GM18519 (cell line): ENCODE measurements around the gene EPHB2.

Source experiments
- ATAC-seq: cut with Tn5 transposase; IDR thresholded peaks from one replicate; pipeline ENCODE4 v1.9.1; 2021; ENCODE audit warnings: mild to moderate bottlenecking, moderate library complexity; ENCODE audit not compliant: unreplicated experiment, low FRiP score

Gene EPHB2

DNA sequence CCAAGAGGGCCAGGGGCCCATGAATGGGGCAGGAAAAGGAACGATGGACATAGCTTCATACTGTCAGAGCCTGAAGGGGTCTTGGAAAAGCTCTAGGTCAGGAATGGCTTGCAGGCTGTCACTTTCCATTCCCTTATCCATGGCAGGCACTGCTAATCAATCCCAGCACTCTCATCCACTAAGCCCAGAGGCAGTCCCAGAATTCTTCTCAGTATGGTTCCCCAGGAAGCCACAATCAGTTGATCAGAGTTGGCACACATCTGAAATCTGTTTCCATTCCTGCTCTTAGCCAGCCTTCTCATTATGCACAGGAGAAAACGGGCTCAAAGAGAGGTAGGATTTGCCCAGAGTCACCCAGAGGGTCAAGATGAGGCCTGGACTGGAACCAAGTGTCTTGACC lies 196.3 kb downstream of the EPHB2 start:
- ATAC-seq, result no peak

DNA sequence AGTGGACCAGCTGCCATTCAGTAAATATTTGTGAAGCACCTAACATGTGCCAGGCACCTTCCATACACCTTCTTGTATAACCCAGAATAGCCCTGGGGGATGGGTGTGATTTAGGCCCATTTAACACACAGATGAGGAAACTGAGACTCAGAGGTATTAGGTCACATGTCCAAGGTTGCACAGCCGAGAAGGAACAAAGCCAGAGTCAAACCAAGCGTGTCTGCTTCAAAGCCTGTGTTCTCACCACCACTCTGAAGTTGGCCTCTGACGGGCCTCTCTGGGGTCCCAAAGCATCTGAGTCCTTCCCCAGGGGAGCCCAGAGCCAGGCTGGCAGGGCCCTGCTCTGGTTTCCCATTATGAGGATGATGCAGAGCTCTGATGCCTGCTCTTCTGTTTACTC lies 196.9 kb downstream of the EPHB2 start:
- ATAC-seq, result no peak

- no peak for ATAC-seq
Measured at GRCh38 chr1:22908880-22909426, 198.3 kb downstream of the EPHB2 start.

GRCh38 chr1:22910286-22910685 lies 199.6 kb downstream of the EPHB2 start:
- no peak for ATAC-seq

GRCh38 chr1:22910986-22911651 lies 200.5 kb downstream of the EPHB2 start:
- ATAC-seq, result no peak

DNA sequence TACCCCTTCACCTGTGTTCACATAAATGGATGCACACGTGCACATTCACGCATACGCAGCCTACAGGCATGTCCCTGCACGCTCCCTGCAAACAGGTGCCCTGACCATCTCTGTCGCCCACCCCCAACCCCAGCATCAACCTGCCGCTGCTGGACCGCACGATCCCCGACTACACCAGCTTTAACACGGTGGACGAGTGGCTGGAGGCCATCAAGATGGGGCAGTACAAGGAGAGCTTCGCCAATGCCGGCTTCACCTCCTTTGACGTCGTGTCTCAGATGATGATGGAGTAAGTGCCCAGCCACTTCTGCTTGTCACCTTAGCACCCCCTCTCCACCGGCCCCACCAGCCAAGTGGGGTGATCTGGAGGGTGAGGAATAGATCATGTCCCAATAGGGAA lies 201.7 kb downstream of the EPHB2 start:
- ATAC-seq, result no peak

DNA sequence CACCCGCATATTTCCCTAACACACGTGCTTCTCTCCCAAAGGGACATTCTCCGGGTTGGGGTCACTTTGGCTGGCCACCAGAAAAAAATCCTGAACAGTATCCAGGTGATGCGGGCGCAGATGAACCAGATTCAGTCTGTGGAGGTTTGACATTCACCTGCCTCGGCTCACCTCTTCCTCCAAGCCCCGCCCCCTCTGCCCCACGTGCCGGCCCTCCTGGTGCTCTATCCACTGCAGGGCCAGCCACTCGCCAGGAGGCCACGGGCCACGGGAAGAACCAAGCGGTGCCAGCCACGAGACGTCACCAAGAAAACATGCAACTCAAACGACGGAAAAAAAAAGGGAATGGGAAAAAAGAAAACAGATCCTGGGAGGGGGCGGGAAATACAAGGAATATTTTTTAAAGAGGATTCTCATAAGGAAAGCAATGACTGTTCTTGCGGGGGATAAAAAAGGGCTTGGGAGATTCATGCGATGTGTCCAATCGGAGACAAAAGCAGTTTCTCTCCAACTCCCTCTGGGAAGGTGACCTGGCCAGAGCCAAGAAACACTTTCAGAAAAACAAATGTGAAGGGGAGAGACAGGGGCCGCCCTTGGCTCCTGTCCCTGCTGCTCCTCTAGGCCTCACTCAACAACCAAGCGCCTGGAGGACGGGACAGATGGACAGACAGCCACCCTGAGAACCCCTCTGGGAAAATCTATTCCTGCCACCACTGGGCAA lies 202.9 kb downstream of the EPHB2 start:
- no peak for ATAC-seq

DNA sequence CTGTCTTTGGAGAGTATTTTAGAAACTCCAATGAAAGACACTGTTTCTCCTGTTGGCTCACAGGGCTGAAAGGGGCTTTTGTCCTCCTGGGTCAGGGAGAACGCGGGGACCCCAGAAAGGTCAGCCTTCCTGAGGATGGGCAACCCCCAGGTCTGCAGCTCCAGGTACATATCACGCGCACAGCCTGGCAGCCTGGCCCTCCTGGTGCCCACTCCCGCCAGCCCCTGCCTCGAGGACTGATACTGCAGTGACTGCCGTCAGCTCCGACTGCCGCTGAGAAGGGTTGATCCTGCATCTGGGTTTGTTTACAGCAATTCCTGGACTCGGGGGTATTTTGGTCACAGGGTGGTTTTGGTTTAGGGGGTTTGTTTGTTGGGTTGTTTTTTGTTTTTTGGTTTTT lies 203.5 kb downstream of the EPHB2 start:
- ATAC-seq, result no peak

DNA sequence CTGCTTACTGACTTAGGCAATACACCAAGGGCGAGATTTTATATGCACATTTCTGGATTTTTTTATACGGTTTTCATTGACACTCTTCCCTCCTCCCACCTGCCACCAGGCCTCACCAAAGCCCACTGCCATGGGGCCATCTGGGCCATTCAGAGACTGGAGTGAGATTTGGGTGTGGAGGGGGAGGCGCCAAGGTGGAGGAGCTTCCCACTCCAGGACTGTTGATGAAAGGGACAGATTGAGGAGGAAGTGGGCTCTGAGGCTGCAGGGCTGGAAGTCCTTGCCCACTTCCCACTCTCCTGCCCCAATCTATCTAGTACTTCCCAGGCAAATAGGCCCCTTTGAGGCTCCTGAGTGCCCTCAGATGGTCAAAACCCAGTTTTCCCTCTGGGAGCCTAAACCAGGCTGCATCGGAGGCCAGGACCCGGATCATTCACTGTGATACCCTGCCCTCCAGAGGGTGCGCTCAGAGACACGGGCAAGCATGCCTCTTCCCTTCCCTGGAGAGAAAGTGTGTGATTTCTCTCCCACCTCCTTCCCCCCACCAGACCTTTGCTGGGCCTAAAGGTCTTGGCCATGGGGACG lies 204.1 kb downstream of the EPHB2 start:
- no peak for ATAC-seq

DNA sequence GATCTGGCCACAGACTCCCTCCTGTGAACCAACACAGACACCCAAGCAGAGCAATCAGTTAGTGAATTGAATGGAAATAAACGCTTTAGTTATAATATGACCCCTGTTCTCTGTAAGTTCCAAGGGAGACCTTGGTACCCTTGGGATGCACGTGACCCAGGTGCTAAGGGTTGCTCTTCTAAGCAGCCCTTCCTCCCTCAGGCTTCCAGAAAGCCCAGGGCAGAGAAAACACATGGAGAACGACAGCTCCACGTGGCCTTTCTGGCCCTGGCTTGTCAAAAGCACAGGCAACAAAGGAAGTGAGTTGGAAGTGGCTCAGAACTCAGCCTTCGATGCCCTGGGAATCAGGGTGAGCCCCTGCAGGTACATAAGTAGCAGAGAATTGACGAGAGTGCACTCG lies 204.6 kb downstream of the EPHB2 start:
- no peak for ATAC-seq

DNA sequence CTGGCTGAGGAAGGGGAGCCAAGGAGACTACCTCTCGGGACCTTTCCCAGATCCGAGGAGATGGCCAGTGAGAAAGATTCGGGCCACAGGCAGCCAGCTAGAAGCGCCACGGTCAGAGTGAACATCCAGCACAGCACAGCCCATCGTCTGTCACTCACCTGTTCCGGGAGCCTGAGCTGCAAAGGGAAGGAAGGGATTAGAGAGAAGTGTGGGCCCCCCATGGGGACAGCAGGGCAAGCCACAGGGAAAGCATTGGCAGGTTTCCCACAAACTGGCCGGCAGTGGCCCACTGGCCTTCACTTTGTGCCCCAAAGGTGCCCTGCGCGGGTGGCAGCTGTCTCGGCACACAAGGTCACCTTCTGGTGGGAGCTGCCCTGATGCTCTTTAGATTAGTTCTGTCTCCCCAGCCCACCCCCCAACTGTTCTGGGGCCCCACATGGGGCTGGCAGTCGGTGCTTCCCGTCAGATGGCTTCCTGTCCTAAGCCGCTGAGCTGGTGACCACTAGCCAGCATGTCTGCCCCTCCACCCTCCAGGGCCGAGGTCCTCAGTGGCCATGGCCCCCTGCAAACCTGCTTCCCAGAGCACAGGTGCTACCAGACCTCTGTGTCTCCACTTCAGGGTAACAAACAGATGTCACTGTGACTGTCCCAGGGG lies 205.3 kb downstream of the EPHB2 start:
- ATAC-seq, result no peak

GRCh38 chr1:22916471-22916820 lies 205.8 kb downstream of the EPHB2 start:
- ATAC-seq, result no peak

DNA sequence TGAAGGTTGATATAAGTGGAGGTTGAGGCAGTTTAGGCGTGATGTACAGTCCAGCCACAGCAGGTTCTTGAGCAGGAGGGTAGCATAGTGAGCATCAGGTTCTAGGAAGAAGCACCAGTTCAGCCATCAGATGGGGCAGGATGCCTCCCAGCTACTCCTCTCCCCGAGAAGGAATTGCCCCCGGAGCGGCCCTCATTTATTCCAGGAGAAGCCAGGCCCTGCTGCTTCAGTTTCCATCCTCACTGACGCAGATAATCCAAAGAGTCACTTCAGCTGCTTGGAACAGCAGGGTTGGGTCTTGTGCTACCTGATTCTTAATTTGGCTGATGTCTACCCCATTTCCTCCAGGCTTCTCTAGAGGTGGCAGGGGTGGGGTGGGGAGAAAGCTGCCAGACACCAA lies 207.3 kb downstream of the EPHB2 start:
- ATAC-seq, result no peak

DNA sequence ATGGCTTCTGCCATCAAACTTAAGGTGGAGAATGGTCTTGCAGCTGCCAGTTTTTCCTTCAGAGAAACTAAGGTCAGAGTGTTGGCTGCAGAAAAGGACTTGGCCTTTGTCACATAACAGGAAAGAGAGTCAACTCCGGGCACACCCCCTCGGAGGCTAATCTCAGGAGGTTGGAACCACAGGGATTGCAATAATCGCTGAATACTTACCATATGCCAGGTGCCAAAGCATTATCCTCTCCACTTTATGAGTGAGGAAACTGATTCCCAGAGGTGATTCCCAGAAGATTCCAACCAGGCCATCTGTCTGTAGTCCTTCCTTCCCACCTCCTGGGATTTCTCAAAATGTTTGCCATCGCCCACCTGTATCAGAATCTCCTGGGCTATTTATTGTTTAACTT lies 208.0 kb downstream of the EPHB2 start:
- ATAC-seq, result no peak

- no peak for ATAC-seq
Measured at GRCh38 chr1:22919341-22920025, 208.8 kb downstream of the EPHB2 start.

DNA sequence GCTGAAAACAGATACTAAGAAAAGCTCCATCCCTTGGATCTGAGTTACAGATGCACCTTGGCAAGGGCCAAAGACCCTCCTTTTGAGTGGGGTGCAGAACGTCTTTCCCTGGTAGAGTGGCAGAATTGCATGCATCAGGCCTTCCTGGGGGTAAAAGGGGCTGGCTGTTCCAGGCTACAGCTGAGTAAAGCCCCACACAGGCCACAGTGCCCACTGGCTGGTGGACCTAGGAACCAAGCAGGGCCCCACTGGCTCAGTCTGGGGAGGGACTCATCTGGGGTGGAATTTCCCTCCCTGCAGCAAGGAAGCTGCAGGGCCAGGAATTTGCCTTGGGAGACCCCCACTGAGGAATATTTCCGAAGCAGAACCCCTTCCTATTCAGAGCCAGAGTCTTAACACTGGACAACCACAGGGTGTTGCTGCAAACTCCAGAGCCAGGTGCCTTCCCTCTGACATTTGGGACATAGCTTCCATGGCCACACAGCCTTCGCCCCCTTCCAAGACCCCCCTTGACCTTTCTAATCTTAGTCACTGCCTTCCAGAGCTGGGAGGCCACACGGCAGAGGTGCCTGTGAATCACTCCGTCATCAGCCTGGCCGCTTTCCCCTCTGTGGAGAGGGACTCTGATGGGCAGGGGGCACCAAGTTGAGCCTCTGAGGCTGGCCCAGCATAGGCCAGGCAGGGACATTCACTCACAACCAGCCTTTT lies 209.5 kb downstream of the EPHB2 start:
- no peak for ATAC-seq

DNA sequence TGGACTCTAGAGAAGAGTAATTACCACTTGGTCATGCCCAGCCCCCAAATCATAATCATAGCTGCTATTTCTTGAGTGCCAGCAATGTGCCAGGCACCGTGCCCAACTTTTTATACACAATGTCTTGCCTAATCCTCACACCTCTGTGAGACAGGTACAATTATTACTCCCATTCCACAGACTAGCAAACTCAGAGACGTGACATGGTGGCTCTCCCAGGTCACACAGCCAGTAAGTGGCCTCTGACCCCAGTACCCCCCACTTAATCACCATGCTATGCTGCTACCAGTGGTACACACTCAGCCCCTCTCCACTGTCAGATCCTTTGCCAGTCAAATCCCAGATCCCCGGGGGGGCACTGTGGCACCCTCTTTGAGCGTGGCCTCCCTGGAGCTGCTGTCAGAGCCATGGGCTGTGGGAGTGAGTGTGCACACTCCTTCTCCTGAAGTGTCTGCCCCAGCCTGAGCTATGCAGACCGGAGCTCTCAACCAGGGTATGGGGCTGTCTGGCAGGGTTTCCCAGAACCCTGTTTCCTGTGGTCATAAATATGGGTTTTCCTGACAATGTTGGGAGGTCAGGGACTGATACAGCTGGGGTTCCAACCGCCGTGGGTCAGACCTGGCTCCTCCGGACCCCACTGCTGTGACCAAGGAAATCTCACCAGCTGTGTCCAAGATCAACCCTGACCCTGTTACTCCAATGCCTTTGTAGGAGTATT lies 210.3 kb downstream of the EPHB2 start:
- no peak for ATAC-seq

DNA sequence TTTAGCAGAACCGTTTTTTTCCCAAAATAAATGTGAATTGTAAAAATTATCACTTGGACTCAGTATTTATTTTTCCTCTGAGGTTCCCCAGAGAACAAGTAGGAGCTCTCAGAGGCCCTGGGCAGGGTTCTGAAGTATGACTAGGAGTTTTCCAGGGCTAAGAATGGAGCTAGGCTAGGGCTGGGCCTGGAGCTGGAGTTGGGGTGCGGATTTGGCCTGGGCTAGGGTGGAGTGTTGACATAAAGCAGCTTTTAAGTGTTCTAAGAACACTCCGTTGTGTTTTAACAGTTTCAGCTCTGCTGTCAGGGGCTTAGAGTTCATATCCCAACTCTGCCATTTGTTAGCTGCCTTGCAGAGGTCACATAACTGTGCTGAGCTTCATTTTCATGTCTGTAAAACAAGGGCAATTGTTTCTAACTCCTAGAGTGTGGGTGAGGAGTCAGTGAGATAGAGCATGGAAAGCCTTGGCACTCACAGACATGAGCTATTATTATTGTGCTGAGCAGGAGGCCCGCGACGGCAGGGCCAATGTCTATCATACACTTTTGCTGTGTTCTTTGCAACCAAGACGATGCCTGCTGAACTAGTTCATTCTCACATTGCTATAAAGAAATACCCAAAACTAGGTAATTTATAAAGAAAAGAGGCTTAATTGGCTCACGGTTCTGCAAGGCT lies 210.9 kb downstream of the EPHB2 start:
- no peak for ATAC-seq

DNA sequence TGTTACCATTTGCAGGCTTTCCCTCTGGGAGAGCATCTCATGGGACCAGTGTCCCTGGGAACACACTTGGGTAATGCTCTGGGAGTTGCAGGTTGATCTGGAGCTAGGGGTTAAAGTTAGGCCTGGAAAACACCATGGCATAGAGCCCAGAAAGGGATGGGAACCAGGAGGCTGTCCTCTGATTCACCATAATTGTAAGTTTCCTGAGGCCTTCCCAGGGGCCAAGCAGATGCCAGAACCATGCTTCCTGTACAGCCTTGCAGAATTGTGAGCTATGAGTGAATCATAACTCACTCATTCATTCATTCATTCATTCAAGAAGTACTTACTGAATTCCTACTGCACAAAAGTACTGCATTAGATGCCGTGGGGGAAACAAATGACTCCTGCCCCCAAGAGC lies 212.0 kb downstream of the EPHB2 start:
- no peak for ATAC-seq
